HG03139 (cell line): ENCODE data around the gene IQGAP3.

Experiments used
- ATAC-seq: cut with Tn5 transposase; IDR thresholded peaks from one replicate; pipeline ENCODE4 v1.9.1; 2021; ENCODE audit not compliant: unreplicated experiment

The IQGAP3 gene

GRCh38 chr1:156516821-156517220 lies 55.5 kb downstream of the IQGAP3 start:
- no peak for ATAC-seq

DNA sequence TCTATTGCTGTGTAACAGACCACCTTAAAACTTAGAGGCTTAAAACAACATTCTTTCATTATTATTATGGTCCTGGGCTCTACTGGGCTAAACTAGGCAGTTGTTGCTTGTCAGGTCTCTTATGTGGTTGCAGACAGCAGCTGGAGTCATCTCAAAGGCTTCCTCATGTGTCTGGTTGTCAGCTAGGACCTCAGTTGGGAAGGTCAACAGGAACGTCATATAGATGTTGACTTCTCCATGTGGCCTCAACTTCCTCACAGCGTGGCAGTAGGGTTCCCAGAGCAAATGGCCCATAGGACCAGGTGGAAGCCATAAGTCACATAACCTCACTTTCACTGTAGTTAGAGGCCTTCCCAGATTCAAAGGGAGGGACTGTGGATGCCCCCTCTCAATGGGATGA lies 56.4 kb downstream of the IQGAP3 start:
- no peak for ATAC-seq

DNA sequence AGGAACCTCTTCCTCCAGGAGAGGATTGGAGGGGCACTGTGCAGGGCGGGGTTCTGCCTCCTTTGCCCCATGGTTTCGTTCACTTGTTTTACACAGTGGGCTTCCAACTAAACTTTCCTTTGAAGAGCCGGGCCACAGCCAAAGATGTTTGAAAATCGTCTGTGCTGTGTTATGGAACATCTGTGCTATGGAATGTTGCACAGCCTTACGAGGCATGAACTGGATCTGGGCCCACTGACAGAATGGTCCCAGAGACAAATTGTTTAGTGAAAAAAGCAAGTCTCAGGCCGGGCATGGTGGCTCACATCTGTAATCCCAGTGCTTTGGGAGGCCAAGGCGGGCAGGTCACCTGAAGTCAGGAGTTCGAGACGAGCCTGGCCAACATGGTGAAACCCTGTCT lies 59.2 kb downstream of the IQGAP3 start:
- ATAC-seq: no peak

DNA sequence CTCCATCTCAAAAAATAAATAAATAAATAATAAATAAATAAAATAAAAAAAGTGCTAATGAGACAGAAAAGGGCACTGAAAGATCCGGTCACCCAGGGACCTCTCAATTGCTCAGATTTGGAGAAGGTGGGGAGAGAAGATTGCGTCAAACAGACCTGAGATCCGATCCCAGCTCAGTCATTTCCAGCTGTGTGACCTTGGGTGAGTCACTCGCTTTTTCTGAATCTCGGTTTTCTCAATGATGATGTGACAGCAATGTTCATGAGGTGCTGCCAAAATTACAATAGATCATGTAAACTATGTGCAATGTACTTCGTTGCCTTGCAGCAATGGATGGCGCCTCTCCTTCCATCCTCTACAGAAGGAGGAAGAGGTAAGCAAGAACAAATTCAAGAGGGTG lies 60.7 kb downstream of the IQGAP3 start:
- no peak for ATAC-seq

DNA sequence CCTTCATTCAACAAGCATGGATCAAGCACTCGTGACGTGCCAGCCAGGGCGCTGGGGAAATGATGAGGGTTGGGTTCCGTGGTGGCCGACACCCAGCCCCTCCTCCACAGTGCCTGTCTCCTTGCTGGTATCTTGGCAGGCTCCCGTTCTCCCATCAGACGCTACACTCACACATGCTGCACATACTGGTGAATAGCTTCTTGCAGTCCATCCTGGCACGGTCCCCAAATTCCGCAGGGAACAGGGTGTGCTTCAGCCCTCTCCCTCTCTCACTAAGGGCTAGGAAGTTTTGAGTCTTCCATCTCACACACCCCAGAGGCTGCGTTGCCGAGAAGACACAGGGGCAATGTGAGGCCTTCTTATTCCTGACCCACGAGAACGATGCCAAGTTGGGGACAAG lies 61.7 kb downstream of the IQGAP3 start:
- ATAC-seq: no peak

DNA sequence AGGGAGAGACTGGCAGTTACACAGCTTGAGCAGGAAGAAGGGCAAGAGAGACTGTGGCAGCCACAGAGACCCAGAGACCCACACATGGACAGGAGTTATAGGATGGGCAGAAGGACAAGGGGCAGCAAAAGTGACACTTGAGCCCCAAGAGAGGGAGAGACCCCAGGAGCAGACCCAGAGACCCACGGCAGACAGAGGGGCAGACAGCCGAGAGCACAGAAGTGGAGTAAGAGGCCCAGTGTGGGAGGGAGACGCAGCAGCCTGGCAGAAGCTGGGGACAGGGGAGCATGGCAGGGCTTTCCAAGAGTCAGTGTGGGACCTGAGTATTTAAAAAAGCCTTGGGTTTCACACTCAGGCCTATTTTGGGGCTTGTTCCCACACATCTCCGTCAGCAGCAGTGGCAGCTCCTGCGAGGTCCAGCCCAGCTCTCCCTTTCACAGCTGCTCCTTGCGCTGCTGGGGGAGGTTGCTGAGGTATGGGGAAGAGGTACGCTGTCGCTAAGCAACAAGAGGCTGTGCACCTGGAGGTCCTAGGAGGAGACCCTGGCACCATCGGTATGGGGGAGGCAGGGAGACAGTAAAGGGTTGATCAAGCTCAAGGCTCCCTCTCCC lies 62.8 kb downstream of the IQGAP3 start:
- no peak for ATAC-seq

GRCh38 chr1:156508955-156509234 lies 63.5 kb downstream of the IQGAP3 start:
- no peak for ATAC-seq

DNA sequence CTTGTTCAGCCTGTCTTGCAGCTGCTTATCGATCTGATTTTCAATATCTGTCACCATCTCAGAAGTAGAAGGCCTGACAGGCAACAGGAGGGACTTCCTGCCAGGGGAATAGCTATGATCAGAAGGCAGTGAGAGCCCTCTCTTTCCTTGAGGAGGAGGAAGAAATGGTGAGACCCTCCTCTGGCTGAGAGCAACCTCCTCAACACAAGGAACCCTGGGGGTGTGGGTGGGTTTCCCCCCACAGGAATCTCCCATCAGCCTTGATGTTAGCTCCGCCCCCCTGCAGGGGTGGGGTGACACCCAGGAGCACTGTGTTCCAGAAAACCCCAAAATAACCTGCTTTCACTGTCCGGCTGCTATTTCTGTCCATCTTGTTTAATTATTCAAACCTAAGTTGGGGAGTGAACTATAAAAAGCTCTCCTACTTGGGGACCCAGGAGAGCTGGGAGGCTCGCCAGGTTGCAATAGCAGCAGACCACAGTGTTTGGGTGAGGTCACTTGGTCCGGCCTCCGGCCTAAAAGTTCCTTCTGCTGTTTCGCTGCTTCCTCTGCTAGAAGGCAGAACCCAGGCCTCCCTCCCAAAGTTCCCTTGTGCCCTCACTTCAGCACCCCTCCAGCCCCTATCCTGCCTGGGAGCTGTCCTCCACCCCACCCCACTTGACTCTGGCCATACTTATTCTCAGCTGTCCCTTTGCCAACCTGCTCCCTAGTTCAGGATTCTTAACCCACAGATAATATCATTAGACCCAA lies 64.0 kb downstream of the IQGAP3 start:
- no peak for ATAC-seq

GRCh38 chr1:156506450-156506849 lies 65.9 kb downstream of the IQGAP3 start:
- ATAC-seq: no peak

DNA sequence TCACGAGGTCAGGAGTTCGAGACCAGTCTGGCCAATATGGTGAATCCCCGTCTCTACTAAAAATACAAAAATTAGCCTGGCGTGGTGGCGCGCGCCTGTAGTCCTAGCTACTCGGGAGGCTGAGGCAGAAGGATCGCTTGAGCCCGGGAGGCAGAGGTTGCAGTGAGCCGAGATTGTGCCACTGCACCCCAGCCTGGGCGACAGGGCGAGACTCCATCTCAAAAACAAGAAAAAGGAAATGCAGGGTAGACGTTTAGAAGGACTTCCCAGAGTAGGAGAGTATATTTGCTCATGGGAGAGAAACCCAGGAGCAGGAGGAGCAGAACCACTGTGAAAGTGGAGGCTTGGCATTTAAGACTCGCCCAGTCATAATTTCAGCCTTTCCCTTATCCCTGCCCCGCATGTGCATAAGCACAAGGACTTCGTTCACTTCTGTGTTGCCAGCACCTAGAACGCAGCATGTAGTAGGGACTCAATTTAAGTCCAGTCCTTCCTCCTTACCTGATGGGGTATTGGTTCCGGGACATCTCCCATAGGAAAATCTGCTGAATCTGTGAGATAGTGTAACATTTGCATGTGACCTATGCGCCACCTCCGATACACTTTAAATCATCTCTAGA lies 66.6 kb downstream of the IQGAP3 start:
- ATAC-seq: no peak

- peak; percentile 29 for ATAC-seq
These were observed 67.3 kb downstream of the IQGAP3 start for GRCh38 chr1:156504821-156505678.

- no peak for ATAC-seq
These were observed 67.9 kb downstream of the IQGAP3 start for GRCh38 chr1:156504438-156504813.

- ATAC-seq: no peak
These were observed 68.5 kb downstream of the IQGAP3 start for GRCh38 chr1:156503698-156504437.

- ATAC-seq: no peak
These were observed 69.3 kb downstream of the IQGAP3 start for GRCh38 chr1:156502894-156503697.

GRCh38 chr1:156502391-156502893 lies 69.9 kb downstream of the IQGAP3 start:
- ATAC-seq: no peak

GRCh38 chr1:156500793-156501506 lies 71.4 kb downstream of the IQGAP3 start:
- ATAC-seq: peak; percentile 46

- no peak for ATAC-seq
These were observed 71.9 kb downstream of the IQGAP3 start, which contains the start of gene MEF2D for GRCh38 chr1:156500543-156500792. TSS of gene MEF2D (minus strand) at chr1:156500775. CDS start at chr1:156483292, 17,483 bp downstream.

DNA sequence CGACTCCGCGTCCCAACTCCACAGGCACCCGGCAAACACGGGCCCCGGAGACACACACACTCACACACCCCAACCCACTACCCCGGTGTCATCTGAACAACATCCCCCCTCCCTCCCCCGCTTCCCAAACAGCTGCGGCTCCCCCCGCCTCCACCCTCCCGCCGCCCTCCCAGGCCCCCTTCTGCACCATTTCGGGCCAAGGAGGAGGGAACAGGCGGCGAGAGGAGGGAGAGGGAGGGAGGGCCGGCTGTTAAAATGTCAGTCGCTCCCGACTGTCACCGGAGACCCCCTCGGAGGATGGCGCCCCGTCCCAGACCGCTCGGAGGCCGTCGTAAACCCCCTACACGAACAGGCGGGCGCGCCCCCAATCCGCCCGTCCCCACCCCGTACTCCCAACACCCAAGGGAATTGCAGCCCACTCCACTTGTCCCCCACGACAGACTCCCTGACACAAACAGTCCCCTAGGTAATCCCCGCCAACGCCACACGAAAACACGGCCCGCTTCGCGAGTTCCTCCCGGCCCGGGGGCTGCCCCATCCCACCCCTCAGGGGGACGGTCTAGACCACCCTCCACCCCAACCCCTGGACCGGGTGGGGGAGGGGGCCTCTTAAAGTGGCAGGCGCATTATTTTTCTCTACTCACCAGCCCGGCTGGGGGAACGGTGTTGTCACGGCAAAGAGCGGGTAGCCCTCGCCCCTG lies 72.4 kb downstream of the IQGAP3 start:
- no peak for ATAC-seq
